GM21423 (cell line): Measurements from ENCODE around the gene PEAK1.
"Not testable (repeated sequence)": the region's sequence is repeated elsewhere in the genome, so short reads cannot be mapped to it uniquely, and the experiment has no call there.

Experiments
- ATAC-seq: cut with Tn5 transposase; IDR thresholded peaks from one replicate; pipeline ENCODE4 v1.9.1; 2021; ENCODE audit warnings: mild to moderate bottlenecking, moderate library complexity; ENCODE audit not compliant: unreplicated experiment

The PEAK1 gene

GRCh38 chr15:77406173-77406759 lies 13.6 kb downstream of the PEAK1 start:
- not testable (repeated sequence) for ATAC-seq

- ATAC-seq = no peak
These were observed 17.0 kb downstream of the PEAK1 start for GRCh38 chr15:77402740-77403379.

GRCh38 chr15:77400258-77400657 lies 19.6 kb downstream of the PEAK1 start:
- no peak for ATAC-seq

- no peak for ATAC-seq
These were observed 21.0 kb downstream of the PEAK1 start for GRCh38 chr15:77398927-77399326.

- ATAC-seq = no peak
These were observed 23.2 kb downstream of the PEAK1 start for GRCh38 chr15:77396692-77397091.

GRCh38 chr15:77395013-77395774 lies 24.7 kb downstream of the PEAK1 start:
- ATAC-seq = no peak

- ATAC-seq = no peak
These were observed 26.4 kb downstream of the PEAK1 start for GRCh38 chr15:77393471-77393840.

GRCh38 chr15:77392762-77393470 lies 27.0 kb downstream of the PEAK1 start:
- no peak for ATAC-seq

GRCh38 chr15:77391372-77391951 lies 28.4 kb downstream of the PEAK1 start:
- ATAC-seq = no peak

- ATAC-seq = no peak
These were observed 32.4 kb downstream of the PEAK1 start for GRCh38 chr15:77387365-77388105.

- no peak for ATAC-seq
These were observed 33.3 kb downstream of the PEAK1 start for GRCh38 chr15:77386626-77387025.

GRCh38 chr15:77384589-77385359 lies 35.1 kb downstream of the PEAK1 start:
- no peak for ATAC-seq

GRCh38 chr15:77384086-77384485 lies 35.8 kb downstream of the PEAK1 start:
- ATAC-seq = no peak

- ATAC-seq = no peak
These were observed 39.9 kb downstream of the PEAK1 start for GRCh38 chr15:77380033-77380432.

- ATAC-seq = no peak
These were observed 43.1 kb downstream of the PEAK1 start for GRCh38 chr15:77376770-77377169.

- no peak for ATAC-seq
These were observed 44.8 kb downstream of the PEAK1 start for GRCh38 chr15:77375133-77375532.

GRCh38 chr15:77373441-77373840 lies 46.5 kb downstream of the PEAK1 start:
- no peak for ATAC-seq

- no peak for ATAC-seq
These were observed 47.9 kb downstream of the PEAK1 start for GRCh38 chr15:77371850-77372563.

- ATAC-seq = no peak
These were observed 49.3 kb downstream of the PEAK1 start for GRCh38 chr15:77370580-77370979.
